Retinal pigment epithelial cell (primary cell): ENCODE data around the gene CELA1.

ENCODE experiments used
- DNase-seq: peaks from one replicate; pipeline ENCODE4 v3.0.0-alpha.2; 2010; ENCODE audit warnings: low read depth
- H3K4me3 ChIP-seq: 2 replicates; pipeline ENCODE4 v1.5.1; 2011; ENCODE audit warnings: mild to moderate bottlenecking, low read length, control low read depth, moderate library complexity
- TF ChIP-seq, protein P1 (sequence below): conservative IDR thresholded peaks from 2 replicates; pipeline ENCODE4 v1.5.1; 2011; ENCODE audit warnings: low read depth, low read length, control low read depth, inconsistent platforms

CELA1 gene

DNA sequence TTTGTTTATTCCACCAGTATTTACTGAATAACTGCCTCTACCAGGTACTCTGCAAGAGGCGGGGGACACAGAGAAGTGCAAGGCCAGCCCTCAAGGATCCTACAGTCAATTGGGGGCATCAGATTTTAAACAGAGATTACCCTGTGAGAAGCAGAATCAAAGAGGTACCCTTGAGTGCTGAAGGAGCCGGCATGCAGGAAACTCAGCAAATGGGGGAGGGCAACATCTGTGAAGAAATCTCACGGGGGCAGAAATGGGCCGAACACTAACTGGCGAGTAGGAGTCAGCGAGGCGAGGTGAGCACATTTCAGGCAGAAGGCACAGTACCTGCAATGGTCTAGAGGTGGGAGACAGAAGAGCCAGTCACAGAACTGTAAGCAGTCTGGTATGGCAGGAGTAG is 35.7 kb upstream of the CELA1 start:
- DNase-seq: no peak
- no peak overlapping the region for H3K4me3 ChIP-seq
- TF ChIP-seq, protein P1, sequence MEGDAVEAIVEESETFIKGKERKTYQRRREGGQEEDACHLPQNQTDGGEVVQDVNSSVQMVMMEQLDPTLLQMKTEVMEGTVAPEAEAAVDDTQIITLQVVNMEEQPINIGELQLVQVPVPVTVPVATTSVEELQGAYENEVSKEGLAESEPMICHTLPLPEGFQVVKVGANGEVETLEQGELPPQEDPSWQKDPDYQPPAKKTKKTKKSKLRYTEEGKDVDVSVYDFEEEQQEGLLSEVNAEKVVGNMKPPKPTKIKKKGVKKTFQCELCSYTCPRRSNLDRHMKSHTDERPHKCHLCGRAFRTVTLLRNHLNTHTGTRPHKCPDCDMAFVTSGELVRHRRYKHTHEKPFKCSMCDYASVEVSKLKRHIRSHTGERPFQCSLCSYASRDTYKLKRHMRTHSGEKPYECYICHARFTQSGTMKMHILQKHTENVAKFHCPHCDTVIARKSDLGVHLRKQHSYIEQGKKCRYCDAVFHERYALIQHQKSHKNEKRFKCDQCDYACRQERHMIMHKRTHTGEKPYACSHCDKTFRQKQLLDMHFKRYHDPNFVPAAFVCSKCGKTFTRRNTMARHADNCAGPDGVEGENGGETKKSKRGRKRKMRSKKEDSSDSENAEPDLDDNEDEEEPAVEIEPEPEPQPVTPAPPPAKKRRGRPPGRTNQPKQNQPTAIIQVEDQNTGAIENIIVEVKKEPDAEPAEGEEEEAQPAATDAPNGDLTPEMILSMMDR: no peak

- DNase-seq: peak; percentile 55
Observed at GRCh38 chr12:51381226-51382079, 35.0 kb upstream of the CELA1 start.

GRCh38 chr12:51379571-51379970 is 33.1 kb upstream of the CELA1 start:
- no peak for DNase-seq
- H3K4me3 ChIP-seq: no peak overlapping the region
- TF ChIP-seq, protein P1: no peak

More at GRCh38 chr12:51381226-51382079, 35.0 kb upstream of the CELA1 start:
- TF ChIP-seq, protein P1: no peak
- no peak overlapping the region for H3K4me3 ChIP-seq

- no peak overlapping the region for H3K4me3 ChIP-seq
- TF ChIP-seq, protein P1: no peak
- DNase-seq: peak; percentile 18
Observed at GRCh38 chr12:51378749-51379148, 32.3 kb upstream of the CELA1 start.

GRCh38 chr12:51377099-51377984 is 30.9 kb upstream of the CELA1 start:
- TF ChIP-seq, protein P1: peak; percentile 5
- no peak for DNase-seq
- H3K4me3 ChIP-seq: no peak overlapping the region

- TF ChIP-seq, protein P1: no peak
- DNase-seq: no peak
- H3K4me3 ChIP-seq: no peak overlapping the region
Observed at GRCh38 chr12:51374856-51375255, 28.4 kb upstream of the CELA1 start.

GRCh38 chr12:51374361-51374760 is 27.9 kb upstream of the CELA1 start:
- TF ChIP-seq, protein P1: no peak
- DNase-seq: no peak
- H3K4me3 ChIP-seq: no peak overlapping the region
